ENCODE measurements around the gene STK39.
A peak's percentile ranks its signal among the peaks of the same experiment; 100 is the strongest.

The STK39 gene

DNA sequence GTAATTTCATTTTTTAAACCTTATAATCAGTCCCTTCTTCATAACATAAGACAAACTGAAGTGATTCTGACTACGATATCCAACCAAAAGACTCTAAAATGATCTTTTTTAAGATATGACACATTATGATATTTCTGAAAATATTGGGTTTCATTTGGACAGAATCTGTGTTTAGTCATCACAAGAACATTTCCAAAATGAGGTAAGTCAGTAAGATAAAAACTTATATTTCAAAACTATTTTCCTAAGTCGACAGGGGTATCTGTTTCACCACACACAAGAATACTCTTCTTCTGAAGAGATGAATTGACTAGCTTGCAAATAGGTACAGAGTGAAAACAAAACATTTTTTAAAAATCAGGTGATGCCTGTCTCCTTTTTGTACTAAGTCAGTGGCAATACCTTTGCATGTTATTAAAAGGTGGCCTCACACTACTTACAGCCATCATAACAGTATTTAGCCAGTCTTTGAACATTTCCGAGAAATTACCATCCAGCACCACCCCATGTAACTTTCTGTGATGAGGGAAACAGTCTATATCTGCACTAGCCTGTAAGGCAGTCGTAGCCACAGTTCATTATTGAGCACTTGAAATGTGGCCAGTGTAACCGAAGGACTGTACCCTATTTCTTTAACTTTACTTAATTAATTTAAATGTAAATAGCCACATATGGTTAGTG lies 13.5 kb downstream of the STK39 start:
- no peak overlapping the region for H3K4me3 ChIP-seq (ENCODE audit: low read depth, low read length)
- TF ChIP-seq, protein P1, sequence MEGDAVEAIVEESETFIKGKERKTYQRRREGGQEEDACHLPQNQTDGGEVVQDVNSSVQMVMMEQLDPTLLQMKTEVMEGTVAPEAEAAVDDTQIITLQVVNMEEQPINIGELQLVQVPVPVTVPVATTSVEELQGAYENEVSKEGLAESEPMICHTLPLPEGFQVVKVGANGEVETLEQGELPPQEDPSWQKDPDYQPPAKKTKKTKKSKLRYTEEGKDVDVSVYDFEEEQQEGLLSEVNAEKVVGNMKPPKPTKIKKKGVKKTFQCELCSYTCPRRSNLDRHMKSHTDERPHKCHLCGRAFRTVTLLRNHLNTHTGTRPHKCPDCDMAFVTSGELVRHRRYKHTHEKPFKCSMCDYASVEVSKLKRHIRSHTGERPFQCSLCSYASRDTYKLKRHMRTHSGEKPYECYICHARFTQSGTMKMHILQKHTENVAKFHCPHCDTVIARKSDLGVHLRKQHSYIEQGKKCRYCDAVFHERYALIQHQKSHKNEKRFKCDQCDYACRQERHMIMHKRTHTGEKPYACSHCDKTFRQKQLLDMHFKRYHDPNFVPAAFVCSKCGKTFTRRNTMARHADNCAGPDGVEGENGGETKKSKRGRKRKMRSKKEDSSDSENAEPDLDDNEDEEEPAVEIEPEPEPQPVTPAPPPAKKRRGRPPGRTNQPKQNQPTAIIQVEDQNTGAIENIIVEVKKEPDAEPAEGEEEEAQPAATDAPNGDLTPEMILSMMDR (conservative IDR thresholded peaks at IDR 0.05; ENCODE audit: low read depth, low read length): no peak

DNA sequence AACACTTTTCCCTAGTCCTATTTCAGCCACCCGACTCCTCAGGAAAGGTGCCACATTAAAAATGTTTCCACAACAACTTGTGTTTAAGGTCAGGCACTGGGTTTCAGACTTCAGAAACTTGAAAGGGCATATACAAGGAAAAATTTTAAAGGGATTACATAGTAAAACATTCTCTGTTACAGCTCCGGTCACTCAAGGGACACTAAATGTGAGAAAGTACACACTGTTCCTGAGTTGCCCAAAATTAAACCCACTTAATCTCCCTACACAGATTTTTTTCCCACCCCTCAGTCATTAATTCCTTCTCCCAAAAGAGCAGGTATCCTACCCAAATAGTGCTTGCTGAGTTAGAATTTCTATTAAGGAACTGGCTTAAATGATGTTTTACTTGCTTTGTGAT lies 14.2 kb downstream of the STK39 start:
- no peak for DNase-seq (ENCODE audit: low read depth)
- TF ChIP-seq, protein P1 (conservative IDR thresholded peaks at IDR 0.05; ENCODE audit: low read depth, low read length): no peak
- H3K4me3 ChIP-seq (ENCODE audit: low read depth, low read length): no peak overlapping the region

More for the DNA sequence above, 13.5 kb downstream of the STK39 start:
- peak; percentile 63 for DNase-seq (ENCODE audit: low read depth)

DNA sequence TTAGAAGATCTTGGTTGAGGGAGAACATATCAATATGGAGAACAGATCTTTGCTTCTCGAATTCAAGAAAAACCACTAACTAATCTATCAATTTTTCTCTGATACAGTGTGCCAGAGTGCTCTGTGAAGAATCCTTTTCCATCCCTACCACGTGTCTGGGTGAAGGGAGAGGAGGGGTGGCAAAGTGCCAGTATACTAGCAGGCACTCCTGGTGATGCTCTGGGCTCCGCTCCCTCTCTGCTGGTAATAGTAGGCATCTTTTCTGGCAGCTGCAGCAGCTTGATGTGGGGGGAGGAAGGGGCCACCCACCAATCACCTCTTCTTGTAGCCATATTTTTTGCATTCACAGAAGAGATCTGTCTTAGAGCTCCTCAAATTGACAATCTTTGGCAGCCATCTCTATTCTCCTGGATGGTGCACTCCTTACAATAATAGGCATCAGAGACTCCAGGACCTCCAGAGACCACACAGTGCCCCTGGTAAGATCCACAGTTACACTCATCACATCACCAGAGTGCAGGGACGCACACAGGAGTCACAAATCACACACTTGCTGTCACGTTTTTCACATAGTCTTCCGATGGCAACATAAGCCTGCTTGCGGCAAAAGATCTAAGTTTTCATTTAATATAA lies 15.7 kb downstream of the STK39 start:
- TF ChIP-seq, protein P1 (conservative IDR thresholded peaks at IDR 0.05; ENCODE audit: low read depth, low read length): no peak
- H3K4me3 ChIP-seq (ENCODE audit: low read depth, low read length): no peak overlapping the region
- DNase-seq (ENCODE audit: low read depth): no peak

DNA sequence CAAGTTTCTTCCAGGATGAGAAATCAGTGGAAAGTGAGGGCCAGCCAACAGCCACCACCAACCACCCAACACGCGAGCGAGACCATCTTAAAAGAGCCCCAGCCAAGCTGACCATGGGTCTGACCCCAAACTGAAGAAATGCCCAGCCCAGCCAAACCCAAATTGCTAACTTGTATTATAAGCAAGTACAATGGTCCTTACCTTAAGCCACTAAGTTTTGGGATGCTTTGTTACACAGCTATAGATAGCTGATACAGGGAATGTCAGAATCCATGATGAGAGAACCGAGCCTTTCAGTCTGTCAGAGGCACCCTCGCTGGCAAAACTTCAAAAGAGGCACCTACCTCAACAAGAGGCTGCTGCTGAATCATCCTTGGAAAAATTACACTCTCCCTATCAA lies 17.0 kb downstream of the STK39 start:
- TF ChIP-seq, protein P1 (conservative IDR thresholded peaks at IDR 0.05; ENCODE audit: low read depth, low read length): no peak

DNA sequence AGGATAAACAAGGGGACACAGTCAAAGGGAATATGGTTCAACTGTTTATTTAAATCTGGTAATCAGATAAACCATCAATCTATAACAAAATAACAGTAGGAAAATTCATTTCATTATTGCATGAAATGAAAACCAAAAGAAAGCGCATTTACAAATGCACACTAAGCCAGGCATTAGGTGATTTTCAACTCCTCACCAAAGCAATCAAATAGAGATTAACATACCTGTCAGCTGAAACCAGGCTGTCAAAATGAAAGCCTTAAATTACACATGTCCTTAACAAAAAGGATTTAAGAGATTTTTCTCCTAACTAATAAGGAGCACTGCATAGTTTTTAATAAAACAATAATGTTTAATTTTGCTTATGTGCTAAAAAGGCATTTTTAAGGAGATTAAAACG lies 23.0 kb downstream of the STK39 start:
- no peak for DNase-seq (ENCODE audit: low read depth)
- TF ChIP-seq, protein P1 (conservative IDR thresholded peaks at IDR 0.05; ENCODE audit: low read depth, low read length): no peak
- no peak overlapping the region for H3K4me3 ChIP-seq (ENCODE audit: low read depth, low read length)

More for the DNA sequence above, 17.0 kb downstream of the STK39 start:
- no peak for DNase-seq (ENCODE audit: low read depth)
- no peak overlapping the region for H3K4me3 ChIP-seq (ENCODE audit: low read depth, low read length)

DNA sequence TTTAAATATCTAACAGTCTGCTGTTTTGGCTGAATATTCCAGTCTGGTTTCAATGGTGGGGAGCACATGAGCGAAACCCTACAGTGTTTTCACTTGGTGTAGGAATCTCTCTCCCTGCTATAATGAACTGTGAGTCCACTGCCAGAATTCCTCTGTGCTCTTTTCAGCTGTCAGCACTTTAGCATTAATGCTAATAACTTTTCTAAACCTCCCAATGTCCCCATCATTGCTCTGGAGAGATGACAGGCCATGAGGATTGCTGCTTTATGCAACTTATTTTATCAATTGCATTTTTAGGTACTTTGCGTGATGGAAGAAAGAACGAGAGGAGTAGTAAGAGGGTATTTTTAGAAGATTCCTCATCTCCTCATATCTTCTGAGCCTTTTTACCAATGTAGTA lies 25.3 kb downstream of the STK39 start:
- TF ChIP-seq, protein P1 (conservative IDR thresholded peaks at IDR 0.05; ENCODE audit: low read depth, low read length): no peak
- no peak overlapping the region for H3K4me3 ChIP-seq (ENCODE audit: low read depth, low read length)
- DNase-seq (ENCODE audit: low read depth): no peak
